Endodermal cell (in vitro differentiated cells): ENCODE measurements around the gene RALGAPA2. TPM values are rescaled to one million over a fixed set of nuclear protein-coding genes. Genes with fewer than 3 reads are reported as not detected.

ENCODE experiments used
- DNase-seq: peaks from one replicate; pipeline ENCODE4 v3.0.0-alpha.2; 2017
- H3K27ac ChIP-seq: 2 replicates; pipeline ENCODE4 v1.5.1; 2013; ENCODE audit warnings: mild to moderate bottlenecking, low read depth, low read length, moderate library complexity
- H3K27me3 ChIP-seq: 2 replicates; pipeline ENCODE4 v1.6.1; 2013; ENCODE audit warnings: mild to moderate bottlenecking, low read length, moderate library complexity; ENCODE audit not compliant: insufficient read depth, control insufficient read depth, poor library complexity, severe bottlenecking
- H3K36me3 ChIP-seq: 2 replicates; pipeline ENCODE4 v1.7.0; 2013; ENCODE audit warnings: mild to moderate bottlenecking, low read length, moderate library complexity; ENCODE audit not compliant: control insufficient read depth, insufficient read depth
- H3K4me1 ChIP-seq: one replicate; pipeline ENCODE4 v1.7.0; 2013; ENCODE audit warnings: low read length; ENCODE audit not compliant: control insufficient read depth, insufficient read depth
- H3K4me3 ChIP-seq: 2 replicates; pipeline ENCODE4 v1.5.1; 2013; ENCODE audit warnings: mild to moderate bottlenecking, low read length, moderate library complexity
- H3K9ac ChIP-seq: 2 replicates; pipeline ENCODE4 v1.6.1; 2013; ENCODE audit warnings: mild to moderate bottlenecking, low read length, moderate library complexity; ENCODE audit not compliant: poor library complexity, severe bottlenecking; ENCODE audit errors: extremely low read depth
- H3K9me3 ChIP-seq: 2 replicates; pipeline ENCODE4 v1.6.1; 2013; ENCODE audit warnings: mild to moderate bottlenecking, low read length, moderate library complexity; ENCODE audit not compliant: control insufficient read depth
- H3K27ac Mint-ChIP-seq: 2 replicates; pipeline ENCODE4 v1.8.0; 2020; ENCODE audit warnings: mixed read lengths
- H3K27me3 Mint-ChIP-seq: 2 replicates; pipeline ENCODE4 v1.8.0; 2021; ENCODE audit warnings: mild to moderate bottlenecking, mixed read lengths; ENCODE audit not compliant: insufficient read depth
- H3K36me3 Mint-ChIP-seq: 2 replicates; pipeline ENCODE4 v1.8.0; 2020; ENCODE audit warnings: low read depth, mixed read lengths
- H3K4me1 Mint-ChIP-seq: 2 replicates; pipeline ENCODE4 v1.8.0; 2020; ENCODE audit warnings: mixed read lengths
- H3K4me3 Mint-ChIP-seq: 2 replicates; pipeline ENCODE4 v1.8.0; 2020; ENCODE audit warnings: mild to moderate bottlenecking, moderate library complexity, mixed read lengths
- H3K9me3 Mint-ChIP-seq: 2 replicates; pipeline ENCODE4 v1.8.0; 2020; ENCODE audit warnings: mild to moderate bottlenecking, mixed read lengths
- CTCF ChIP-seq: fragments of 200-600 bp; sonication (generic); conservative IDR thresholded peaks from 2 replicates; pipeline ENCODE4 v1.5.0; 2021; ENCODE audit warnings: antibody characterized with exemption, mild to moderate bottlenecking
- WGBS, 2 experiments: methylation state at CpG; one replicate each; pipeline versions ENCODE4 v1.1.5 to v1.1.7; 2013; ENCODE audit warnings: missing lambda C conversion rate in 2 of 2, mixed read lengths in 1 of 2; ENCODE audit not compliant: insufficient coverage in 1 of 2, insufficient read length in 1 of 2; 5-methylcytosine and 5-hydroxymethylcytosine counted together
- total RNA-seq, 2 donors: library from RNA; stranded (reverse); fragmentation: NEBNext Ultra II Directional in 1 of 2; extraction: Animal tissue kit (Norgen Biotek cat#: 25700) in 1 of 2; gene quantifications; 2 replicates in 1 of 2; 3 replicates in 1 of 2; pipeline ENCODE4 v1.2.1, GENCODE V29; 2021

RALGAPA2 gene
- total RNA-seq, 2 donors from 2014 or later: 19.5 to 24.6 TPM

GRCh38 chr20:20353576-20353975, 358.9 kb downstream of the RALGAPA2 start:
- Mint-ChIP-seq H3K4me3 (no peak overlapping the region), H3K27ac (no peak overlapping the region), H3K9me3 (peaks cover 29% of the 10 kb centered on the region), H3K36me3 (no peaks in the 10 kb centered on the region), H3K4me1 (no peaks in the 10 kb centered on the region), H3K27me3 (peaks cover 17% of the 10 kb centered on the region)
- no peak overlapping the region for H3K9ac ChIP-seq
- 89 to 94% methylated on average over 3 of the region's 3 CpGs for WGBS, 2 experiments
- H3K27me3 ChIP-seq: peaks cover 4% of the 10 kb centered on the region
- no peak overlapping the region for H3K4me3 ChIP-seq
- no peak for DNase-seq
- TF ChIP-seq CTCF: no peak
- peaks cover 11% of the 10 kb centered on the region for H3K9me3 ChIP-seq
- H3K36me3 ChIP-seq: no peaks in the 10 kb centered on the region
- H3K4me1 ChIP-seq: no peaks in the 10 kb centered on the region
- no peak overlapping the region for H3K27ac ChIP-seq

DNA sequence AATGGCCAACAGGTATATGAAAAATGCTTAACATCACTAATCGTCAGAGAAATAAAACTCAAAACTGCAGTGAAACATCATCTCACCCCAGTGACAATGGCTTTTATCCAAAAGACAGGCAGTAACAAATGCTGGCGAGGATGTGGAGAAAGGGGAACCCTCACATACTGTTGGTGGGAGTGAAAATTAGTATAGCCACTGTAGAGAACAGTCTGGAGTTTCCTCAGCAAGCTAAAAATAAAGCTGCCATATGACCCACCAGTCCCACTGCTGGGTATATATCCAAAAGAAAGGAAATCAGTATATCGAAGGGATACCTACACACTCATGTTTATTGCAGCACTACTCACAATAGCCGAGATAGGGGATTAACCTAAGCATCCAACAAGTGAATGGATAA, 368.0 kb downstream of the RALGAPA2 start:
- Mint-ChIP-seq H3K36me3 (no peaks in the 10 kb centered on the region), H3K27me3 (peaks cover 3% of the 10 kb centered on the region), H3K9me3 (peaks cover 9% of the 10 kb centered on the region), H3K4me1 (no peaks in the 10 kb centered on the region), H3K27ac (no peak overlapping the region), H3K4me3 (no peak overlapping the region)
- Histone ChIP-seq H3K27me3 (no peaks in the 10 kb centered on the region), H3K27ac (no peak overlapping the region), H3K4me3 (no peak overlapping the region), H3K9ac (no peak overlapping the region), H3K36me3 (no peaks in the 10 kb centered on the region), H3K9me3 (no peaks in the 10 kb centered on the region), H3K4me1 (no peaks in the 10 kb centered on the region)
- WGBS, 2 experiments: 84 to 100% methylated on average over 1 to 4 of the region's 4 CpGs
- DNase-seq: no peak
- TF ChIP-seq CTCF: no peak

DNA sequence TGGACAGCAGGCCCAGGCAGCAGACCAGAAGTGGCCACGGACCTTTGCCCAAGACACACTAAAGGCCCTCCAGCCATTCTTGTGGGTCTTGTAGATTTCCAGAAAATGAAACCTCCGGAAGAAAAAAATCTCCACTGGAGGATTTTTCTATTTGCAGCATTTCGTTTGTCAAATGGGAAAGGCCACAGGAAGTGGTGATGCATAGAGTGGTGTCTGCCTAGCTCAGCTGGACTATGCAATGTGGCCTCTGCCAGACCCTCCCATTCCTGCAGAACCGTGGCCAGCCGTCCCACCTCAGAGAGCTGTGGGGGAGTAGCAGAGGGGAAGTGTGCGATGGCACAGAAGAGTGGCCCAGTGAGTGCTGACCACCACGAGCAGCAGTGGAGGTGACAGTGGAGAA, 368.5 kb downstream of the RALGAPA2 start:
- H3K4me3 Mint-ChIP-seq: no peak overlapping the region

More for the DNA sequence above, 368.5 kb downstream of the RALGAPA2 start:
- Histone ChIP-seq H3K36me3 (no peaks in the 10 kb centered on the region), H3K9ac (no peak overlapping the region), H3K4me1 (no peaks in the 10 kb centered on the region), H3K27me3 (no peaks in the 10 kb centered on the region), H3K27ac (no peak overlapping the region), H3K9me3 (no peaks in the 10 kb centered on the region), H3K4me3 (no peak overlapping the region)
- no peak for DNase-seq
- H3K9me3 Mint-ChIP-seq: peaks cover 9% of the 10 kb centered on the region
- H3K27me3 Mint-ChIP-seq: no peaks in the 10 kb centered on the region
- 86 to 96% methylated on average over 2 to 7 of the region's 7 CpGs for WGBS, 2 experiments
- H3K27ac Mint-ChIP-seq: no peak overlapping the region
- no peaks in the 10 kb centered on the region for H3K4me1 Mint-ChIP-seq
- no peaks in the 10 kb centered on the region for H3K36me3 Mint-ChIP-seq
- no peak for TF ChIP-seq CTCF
